Measurements from ENCODE around the gene TACR2.

Gene TACR2

GRCh38 chr10:69419096-69419743, 2.5 kb upstream of the TACR2 start:
- DNase-seq (ENCODE audit: low read depth in 2 of 2): no peak

GRCh38 chr10:69418052-69418752, 1.5 kb upstream of the TACR2 start:
- no peak for DNase-seq (ENCODE audit: low read depth in 2 of 2)

DNA sequence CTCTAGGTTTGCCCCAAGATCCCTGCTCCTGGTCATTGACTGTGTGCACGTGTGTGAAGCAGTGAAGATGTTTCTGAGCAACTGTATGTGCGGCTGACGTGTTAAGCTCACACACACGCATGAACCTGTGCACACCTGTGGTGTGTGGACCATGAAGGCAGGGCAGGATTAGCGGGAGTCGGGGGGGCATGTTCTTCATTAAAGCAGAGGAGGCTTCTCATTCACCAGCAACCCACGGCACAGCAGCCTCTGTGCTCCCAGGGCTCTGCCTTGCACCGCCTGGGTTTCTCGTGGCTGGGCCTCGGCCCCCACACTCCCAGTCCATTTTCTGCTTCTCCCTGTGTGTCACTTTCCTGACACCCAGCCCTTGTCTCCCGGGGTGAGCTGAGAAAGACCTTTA, 824 bp upstream of the TACR2 start:
- DNase-seq (ENCODE audit: low read depth in 2 of 2): no peak

DNA sequence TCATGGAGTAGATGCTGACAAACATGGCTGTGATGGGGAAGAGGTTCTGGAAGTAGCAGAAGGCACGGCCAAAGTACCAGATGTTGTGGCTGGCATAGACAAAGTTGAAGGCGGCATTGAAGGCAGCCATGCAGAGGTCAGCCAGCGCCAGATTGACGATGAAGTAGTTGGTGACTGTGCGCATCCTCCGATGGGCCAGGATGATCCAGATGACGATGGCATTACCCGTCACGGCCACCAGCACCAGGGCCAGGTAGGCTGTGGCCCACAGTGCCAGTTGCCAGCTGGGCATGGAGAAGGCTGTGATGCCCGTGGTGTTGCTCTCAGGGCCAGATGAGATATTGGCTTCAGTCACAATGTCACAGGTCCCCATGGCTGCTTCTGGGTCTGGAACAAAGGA, 767 bp downstream of the TACR2 start:
- no peak for DNase-seq (ENCODE audit: low read depth in 2 of 2)

DNA sequence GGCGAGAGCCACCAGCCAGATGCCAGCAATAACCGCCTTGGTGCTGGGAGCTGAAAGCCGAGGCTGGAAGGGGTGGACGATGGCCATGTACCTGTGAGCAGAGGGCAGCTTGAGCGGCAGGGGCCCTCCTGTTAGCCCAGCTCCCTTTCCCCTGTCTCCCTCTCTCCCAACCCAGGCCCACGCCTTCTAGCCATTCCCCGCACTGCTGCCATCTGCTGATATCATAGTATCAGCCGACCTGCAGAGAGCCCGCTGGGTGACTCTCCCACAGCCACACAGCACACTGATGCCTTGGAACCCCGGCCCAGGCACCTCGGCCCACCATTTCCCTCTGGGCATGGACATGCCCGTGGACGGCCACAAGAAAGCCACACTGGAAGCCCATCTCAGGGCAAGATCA, 1.7 kb downstream of the TACR2 start:
- DNase-seq (ENCODE audit: low read depth in 2 of 2): no peak

DNA sequence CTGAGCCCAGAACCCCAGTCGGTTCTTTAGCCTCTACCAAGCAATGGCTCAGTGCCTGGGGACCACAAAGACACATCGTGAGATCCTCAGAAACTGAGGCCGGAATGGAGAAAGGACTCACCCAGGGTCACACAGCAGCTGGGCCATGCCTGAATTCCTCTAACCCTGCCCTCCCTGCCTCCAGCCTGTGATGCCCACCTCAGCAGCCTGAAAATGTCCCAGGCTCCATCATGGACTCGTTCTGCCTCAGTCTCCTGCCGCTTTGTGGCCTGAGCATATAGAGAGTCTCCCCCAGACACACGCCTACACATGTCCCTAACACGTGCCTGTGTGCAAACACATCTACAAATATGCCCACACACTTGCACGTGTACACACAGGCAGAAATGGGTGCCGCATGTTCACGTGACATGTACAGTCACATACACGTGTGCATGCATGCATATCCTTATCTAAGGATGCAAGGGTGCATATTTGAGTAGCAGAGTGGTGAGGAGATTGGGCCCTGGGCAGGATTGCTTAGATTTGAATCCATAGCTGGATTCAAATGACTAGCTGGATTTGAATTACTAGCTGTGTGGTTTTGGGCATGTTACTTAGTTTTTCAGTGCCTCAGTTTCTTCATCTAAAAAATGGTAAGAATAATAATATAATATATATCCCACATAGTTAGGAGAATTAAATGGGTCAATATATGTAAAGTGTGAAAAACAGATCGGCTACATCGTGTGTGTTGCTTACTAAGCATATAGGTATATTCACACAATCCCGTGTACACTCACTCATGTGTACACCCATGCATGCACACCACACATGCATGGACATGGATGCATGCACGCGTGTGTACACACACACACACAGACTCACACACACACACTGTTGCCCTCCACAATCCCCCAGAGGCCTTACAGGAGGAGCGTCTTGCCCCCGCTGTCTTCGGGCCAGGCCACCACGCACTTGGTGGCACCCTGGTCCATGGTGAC, 2.4 kb downstream of the TACR2 start:
- no peak for DNase-seq (ENCODE audit: low read depth in 2 of 2)

- DNase-seq (ENCODE audit: low read depth in 2 of 2): no peak
Observed at GRCh38 chr10:69413221-69413865, 3.4 kb downstream of the TACR2 start.

DNA sequence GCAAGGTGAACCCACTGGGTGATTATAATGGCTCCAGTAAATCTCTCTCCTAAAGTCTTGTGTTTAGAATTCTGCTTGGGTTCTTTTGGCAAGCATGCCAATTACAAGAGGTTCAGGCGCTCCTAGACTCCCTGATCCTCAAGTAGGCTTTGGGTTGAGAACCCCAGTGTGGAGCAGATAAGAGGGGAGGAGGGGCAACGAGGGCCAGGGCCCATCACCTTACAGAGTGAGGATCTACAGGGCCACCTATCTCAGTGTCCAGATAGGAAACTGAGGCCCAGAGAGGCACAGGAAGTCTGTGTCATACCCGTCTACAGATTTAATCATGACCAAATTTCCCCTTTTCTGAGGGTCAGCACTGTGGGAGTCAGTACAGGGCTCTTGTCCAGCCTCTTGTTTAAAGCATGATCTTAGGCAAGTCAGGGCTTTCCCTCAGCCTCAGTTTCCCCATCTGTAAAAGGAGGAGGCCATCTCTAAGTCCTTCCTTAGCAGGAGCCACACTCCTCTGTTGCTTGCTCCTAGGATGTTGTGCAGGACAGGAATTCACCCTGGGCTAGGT, 4.4 kb downstream of the TACR2 start:
- DNase-seq (ENCODE audit: low read depth in 2 of 2): no peak

GRCh38 chr10:69411476-69411875, 5.2 kb downstream of the TACR2 start:
- no peak for DNase-seq (ENCODE audit: low read depth in 2 of 2)

DNA sequence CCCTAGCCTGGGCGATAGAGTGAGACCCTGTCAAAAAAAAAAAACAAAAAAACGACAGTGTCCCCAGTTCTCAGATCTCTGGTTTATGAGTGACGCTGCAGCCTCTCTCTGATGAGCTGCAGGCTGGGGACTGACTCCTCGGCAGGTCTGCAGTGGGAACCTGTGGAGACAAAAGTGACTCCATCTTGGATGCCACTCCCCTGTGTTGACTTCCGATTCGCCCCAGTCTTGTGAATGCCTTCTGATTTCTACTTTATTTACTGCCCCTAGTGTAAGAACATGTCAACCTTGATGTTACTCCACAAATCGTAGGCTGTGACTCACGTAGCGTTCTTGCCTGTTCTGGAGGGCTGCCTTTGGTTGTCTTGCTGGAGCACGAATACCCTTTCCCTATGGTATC, 6.2 kb downstream of the TACR2 start:
- DNase-seq (ENCODE audit: low read depth in 2 of 2): no peak

DNA sequence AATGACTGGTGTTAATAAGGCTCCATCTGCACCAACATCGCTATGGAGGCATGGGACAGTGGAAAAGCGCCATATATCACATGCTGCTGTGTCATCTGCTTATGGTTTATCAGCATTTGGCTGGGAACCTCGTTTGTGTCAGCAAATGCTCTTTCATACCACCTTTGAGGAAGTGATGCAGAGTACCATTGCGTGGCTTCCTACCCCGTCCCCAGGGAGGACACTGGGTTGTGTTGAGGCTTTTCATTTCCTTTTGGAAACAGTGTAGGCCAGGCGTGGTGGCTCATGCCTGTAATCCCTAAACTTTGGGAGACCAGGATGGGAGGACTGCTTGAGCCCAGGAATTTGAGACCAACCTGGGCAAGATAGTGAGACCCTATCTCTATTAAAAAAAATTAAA, 6.8 kb downstream of the TACR2 start:
- no peak for DNase-seq (ENCODE audit: low read depth in 2 of 2)

DNA sequence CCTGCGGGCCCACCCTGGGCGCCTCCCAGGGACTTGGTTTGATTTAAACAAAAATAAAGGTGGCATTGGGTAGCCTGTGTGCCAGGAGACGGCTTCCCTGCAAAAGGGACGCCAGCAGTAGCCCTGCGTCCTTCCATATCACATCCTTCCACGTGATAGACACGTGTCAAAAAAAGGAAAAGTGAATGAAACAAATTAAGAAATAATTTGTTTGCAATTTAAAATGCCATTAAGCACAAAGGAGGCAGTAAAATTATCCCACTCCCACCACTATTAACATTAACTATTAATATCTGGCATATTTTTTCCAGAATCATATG, 7.6 kb downstream of the TACR2 start:
- no peak for DNase-seq (ENCODE audit: low read depth in 2 of 2)

DNA sequence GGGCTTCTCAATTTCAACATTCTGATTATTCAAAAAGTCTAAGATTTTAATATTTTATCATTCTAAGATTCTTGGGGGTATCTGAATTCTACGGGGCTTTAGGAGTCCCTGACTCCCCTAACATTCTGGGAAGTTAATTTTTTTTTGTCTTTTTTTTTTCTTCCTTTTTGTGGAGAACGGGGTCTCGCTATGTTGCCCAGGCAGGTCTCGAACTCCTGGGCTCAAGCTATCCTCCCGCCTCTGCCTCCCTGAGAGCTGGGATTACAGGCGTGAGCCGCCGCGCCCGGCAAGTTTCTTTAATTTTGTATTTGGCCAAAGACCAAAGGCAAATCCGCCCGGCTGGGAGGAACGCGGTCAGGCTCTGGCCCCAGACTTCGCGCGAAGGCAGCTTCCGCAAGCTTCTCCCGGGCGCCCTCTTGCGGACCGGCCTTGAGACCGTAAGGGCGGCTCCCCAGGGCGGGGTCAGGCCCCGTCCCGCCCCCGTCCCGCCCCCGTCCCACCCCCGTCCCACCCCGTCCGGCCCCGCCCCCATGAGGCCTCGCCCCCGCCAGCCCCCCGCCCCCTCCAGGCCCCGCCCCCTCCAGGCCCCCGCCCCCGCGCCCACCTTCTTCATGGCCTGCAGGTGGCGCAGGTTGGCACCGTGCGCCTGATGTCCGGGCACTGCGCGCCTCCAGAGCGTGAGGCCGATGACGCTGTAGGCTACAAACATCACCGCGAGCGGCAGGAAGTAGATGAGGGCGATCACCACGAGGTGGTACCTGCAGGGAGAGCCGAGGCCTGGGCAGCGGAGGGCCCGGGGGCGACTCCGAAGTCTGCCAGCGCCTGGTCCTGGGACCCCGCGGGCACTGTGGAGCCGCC, 8.2 kb downstream of the TACR2 start:
- peak; percentile 79 to 82 for DNase-seq (ENCODE audit: low read depth in 2 of 2)

- no peak for DNase-seq (ENCODE audit: low read depth in 2 of 2)
Observed at GRCh38 chr10:69407621-69408301, 9.0 kb downstream of the TACR2 start.

DNA sequence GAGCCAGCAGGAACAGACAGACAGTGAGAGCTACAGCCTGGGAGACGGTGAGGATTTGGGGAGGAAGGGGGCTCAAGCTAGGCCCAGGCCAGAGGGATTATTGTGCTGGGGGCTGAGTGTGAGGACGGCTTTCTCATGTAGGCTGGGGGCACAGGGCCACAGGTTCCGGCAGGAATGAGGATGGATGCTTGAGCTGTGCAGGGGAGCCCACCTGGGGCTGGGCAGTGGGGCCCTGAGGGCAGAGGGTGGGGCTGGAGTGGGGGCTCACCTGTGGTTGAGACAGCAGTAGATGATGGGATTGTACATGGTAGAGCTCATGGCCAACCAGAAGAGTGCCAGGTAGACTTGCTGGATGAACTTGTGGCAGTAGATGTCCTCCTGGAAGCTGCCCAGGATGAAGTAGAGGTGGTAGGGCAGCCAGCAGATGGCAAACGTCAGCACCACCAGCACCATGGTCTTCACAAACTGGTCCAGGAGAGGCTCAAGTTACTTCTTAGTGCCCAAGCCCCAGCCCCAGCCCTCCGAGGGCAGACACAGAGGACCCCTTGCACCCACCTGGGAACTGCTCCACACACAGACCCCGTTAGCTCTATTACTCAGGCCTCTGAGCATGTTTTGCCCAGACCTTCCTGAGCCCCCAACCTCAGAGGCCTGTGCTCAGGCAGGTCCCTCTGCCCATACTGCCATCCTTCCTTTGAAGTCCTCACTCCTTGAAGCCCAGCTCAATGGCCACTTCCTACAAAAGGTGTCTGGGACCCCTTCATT, 9.7 kb downstream of the TACR2 start:
- no peak for DNase-seq (ENCODE audit: low read depth in 2 of 2)

DNA sequence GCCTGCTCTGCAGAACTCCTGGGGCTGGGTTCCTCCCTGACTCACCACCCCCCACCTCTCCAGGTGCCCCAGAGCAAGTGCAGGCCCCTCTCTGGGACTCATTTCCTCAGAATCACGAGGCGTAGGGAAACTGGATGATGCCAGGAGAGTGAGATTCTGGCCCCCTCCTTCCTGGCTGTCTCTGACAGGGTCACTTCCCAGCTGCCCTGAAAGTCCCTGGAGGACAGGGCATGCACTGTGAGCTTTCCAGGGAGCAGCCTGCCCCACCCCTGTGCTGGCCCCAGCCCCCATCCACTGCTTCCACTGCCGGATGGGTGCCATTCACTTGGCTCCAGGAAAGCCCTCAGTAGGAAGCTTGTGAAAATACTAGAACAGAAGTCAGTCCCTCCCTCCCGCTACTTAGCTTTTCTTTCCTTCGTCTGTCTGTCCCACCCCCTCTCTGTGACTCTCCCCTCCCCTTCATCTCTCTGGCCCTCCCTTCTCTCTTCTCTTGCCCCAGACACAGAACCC, 10.4 kb downstream of the TACR2 start:
- DNase-seq (ENCODE audit: low read depth in 2 of 2): no peak

- DNase-seq (ENCODE audit: low read depth in 2 of 2): no peak
Observed at GRCh38 chr10:69405221-69405620, 11.5 kb downstream of the TACR2 start.

DNA sequence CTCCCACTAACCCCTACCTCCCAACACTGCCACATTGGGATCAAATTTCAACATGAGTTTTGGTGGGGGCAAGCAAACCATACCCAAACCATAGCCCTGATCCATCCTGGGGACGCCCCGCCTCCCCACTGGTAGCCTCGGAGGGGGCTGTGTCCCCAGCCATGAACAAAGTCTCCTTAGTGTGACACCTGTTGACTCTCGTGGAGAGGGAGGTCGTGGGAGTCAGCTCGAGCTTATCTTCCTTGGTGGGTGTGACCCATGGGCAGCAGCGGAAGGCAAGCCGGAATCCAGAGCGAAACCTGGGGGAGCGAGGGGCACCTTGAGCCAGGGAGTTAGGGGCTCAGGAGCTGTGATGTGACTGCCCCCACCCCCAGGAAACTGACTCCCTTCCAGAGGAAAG, 11.9 kb downstream of the TACR2 start:
- DNase-seq (ENCODE audit: low read depth in 2 of 2): no peak

DNA sequence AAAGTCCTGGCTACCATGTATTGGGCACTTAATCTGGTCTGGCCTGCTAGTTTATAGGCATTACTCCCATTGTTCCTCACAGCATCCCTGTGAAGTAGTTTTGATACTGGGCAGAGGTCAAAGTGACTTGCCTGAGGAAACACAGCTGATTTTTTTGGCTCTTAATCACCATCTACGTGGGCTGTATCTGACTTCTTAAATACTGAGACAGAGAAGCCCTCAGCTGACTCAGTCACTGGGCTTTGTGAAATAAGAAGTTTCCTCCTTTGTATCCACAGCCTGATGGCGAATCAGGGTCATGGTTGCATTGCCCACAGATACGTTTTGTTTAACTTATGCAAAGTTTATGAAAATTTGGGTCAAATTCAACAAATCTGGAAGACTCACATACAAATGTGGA, 13.2 kb downstream of the TACR2 start:
- DNase-seq (ENCODE audit: low read depth in 2 of 2): no peak

Measured in stimulated activated CD8-positive, alpha-beta memory T cell treated with anti-CD3 and anti-CD28 coated beads, Interleukin-15, amount 100 ng/mL, for 48 hours (primary cell).